Progenitor cell of endocrine pancreas (in vitro differentiated cells): ENCODE results near the gene LEMD2. TPM values are rescaled to one million over a fixed set of nuclear protein-coding genes. Genes with fewer than 3 reads are reported as not detected.

Source experiments
- DNase-seq: peaks from one replicate; pipeline ENCODE4 v3.0.0; 2021; ENCODE audit warnings: low spot score; ENCODE audit not compliant: unreplicated experiment
- H3K27ac Mint-ChIP-seq: 2 replicates; pipeline ENCODE4 v1.8.0; 2021; ENCODE audit warnings: mild to moderate bottlenecking, moderate library complexity, mixed read lengths
- H3K27me3 Mint-ChIP-seq: 2 replicates; pipeline ENCODE4 v1.8.0; 2021; ENCODE audit warnings: mixed read lengths
- H3K36me3 Mint-ChIP-seq: 2 replicates; pipeline ENCODE4 v1.8.0; 2022; ENCODE audit warnings: mixed read lengths; ENCODE audit not compliant: insufficient read depth
- H3K4me1 Mint-ChIP-seq: 2 replicates; pipeline ENCODE4 v1.8.0; 2021; ENCODE audit warnings: low read depth, mixed read lengths
- H3K4me3 Mint-ChIP-seq: 2 replicates; pipeline ENCODE4 v1.8.0; 2021; ENCODE audit warnings: low read depth, mild to moderate bottlenecking, moderate library complexity, mixed read lengths
- H3K9me3 Mint-ChIP-seq: 2 replicates; pipeline ENCODE4 v1.8.0; 2021; ENCODE audit warnings: low read depth, mixed read lengths
- total RNA-seq: library from RNA; stranded (reverse); gene quantifications from 2 replicates; pipeline ENCODE4 v1.2.1, GENCODE V29; 2021
- TF ChIP-seq, protein P1 (sequence below): fragments of 200-600 bp; sonication (generic); IDR thresholded peaks from one replicate; pipeline ENCODE4 v1.5.0; 2021; ENCODE audit warnings: antibody characterized with exemption, mild to moderate bottlenecking; ENCODE audit not compliant: unreplicated experiment

LEMD2 gene
- total RNA-seq, 1 donor from 2014 or later = 69.9 TPM

DNA sequence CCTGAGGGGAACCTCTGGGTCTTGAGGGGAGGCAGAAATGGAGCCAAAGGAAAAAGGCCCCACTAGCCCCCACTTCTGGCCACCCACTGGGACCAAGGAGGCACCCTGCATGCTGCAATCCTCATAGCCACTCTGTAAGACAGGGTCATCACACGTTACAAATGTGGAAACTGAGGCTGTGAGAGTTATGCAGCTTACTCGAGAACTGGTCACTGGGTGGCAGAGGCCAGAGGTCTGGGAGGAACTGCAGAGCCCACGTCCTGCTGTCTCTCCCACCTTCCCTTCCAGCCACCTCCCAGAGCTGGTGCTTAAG is 18.1 kb downstream of the LEMD2 start:
- Mint-ChIP-seq H3K36me3 (peaks cover 15% of the 10 kb centered on the region), H3K27ac (no peak overlapping the region), H3K27me3 (peaks cover 25% of the 10 kb centered on the region), H3K9me3 (no peaks in the 10 kb centered on the region), H3K4me1 (peaks cover 4% of the 10 kb centered on the region), H3K4me3 (no peak overlapping the region)
- TF ChIP-seq, protein P1, sequence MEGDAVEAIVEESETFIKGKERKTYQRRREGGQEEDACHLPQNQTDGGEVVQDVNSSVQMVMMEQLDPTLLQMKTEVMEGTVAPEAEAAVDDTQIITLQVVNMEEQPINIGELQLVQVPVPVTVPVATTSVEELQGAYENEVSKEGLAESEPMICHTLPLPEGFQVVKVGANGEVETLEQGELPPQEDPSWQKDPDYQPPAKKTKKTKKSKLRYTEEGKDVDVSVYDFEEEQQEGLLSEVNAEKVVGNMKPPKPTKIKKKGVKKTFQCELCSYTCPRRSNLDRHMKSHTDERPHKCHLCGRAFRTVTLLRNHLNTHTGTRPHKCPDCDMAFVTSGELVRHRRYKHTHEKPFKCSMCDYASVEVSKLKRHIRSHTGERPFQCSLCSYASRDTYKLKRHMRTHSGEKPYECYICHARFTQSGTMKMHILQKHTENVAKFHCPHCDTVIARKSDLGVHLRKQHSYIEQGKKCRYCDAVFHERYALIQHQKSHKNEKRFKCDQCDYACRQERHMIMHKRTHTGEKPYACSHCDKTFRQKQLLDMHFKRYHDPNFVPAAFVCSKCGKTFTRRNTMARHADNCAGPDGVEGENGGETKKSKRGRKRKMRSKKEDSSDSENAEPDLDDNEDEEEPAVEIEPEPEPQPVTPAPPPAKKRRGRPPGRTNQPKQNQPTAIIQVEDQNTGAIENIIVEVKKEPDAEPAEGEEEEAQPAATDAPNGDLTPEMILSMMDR = no peak
- DNase-seq = no peak

DNA sequence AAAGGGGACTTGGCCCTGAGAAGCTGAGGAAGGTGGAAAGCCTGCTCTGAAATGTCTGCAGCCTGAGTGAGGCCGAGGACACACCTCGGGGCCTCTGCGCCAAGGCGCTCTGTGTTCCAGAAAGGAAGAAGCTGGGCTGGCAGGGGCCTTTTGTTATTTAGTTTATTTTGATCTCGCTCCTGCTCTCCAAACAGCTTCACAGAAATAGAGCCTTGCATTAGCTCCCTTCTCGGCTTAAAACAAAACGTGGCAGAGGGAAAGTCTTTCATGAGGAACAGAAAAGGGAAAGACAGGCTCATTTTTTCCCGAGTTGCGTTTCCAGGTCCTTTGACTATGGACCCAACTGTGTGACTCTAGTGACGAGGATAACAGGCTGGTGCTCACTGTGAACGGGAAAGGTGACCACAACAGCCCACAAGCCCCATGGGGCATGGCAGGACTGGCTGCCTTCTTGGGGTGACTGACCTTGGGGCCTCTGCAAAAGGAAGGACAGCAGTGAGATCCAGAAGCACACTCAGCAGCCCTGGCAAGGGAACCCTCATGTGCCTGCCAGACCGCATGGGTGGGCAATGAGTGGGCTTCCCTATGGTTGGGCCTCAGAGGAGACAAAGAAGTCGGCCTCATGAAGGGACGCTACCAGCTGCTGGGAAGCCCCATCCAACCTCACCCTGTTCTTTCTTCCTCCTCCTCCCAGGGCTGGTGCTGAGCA is 18.7 kb downstream of the LEMD2 start:
- Mint-ChIP-seq H3K27ac (no peak overlapping the region), H3K4me1 (peaks cover 4% of the 10 kb centered on the region), H3K9me3 (no peaks in the 10 kb centered on the region), H3K27me3 (peaks cover 25% of the 10 kb centered on the region), H3K36me3 (peaks cover 12% of the 10 kb centered on the region), H3K4me3 (no peak overlapping the region)
- DNase-seq = no peak
- TF ChIP-seq, protein P1 = no peak

DNA sequence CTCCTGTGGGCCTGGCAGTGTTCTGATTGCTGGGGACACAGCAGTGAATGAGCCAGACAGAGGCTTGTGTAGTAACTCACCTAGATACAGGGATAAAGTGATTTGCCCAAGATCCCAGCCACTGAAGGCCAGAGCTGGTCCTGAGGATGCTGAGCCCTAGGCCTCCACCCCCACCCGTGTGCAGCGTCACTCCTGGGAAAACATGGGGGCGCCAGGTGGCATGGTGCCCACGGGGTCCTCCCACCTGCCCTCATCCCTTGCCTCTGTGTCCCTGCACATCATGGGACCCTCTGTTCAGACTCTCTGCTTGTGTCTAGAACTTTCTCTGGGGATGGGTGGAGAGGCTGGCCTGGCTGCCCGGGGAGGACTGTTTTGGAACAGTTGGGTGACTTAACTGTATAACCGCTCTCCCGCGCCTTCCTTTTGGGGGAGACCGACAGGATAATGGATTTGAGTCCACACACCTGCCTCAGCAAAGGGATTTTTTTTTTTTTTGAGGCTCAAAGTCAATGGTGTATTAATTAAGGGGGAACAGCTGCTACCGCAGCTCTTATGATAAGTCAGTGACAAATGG is 19.6 kb downstream of the LEMD2 start:
- Mint-ChIP-seq H3K27me3 (peaks cover 25% of the 10 kb centered on the region), H3K9me3 (no peaks in the 10 kb centered on the region), H3K4me1 (peaks cover 4% of the 10 kb centered on the region), H3K4me3 (no peak overlapping the region), H3K27ac (no peak overlapping the region), H3K36me3 (peaks cover 8% of the 10 kb centered on the region)
- TF ChIP-seq, protein P1 = no peak
- no peak for DNase-seq

DNA sequence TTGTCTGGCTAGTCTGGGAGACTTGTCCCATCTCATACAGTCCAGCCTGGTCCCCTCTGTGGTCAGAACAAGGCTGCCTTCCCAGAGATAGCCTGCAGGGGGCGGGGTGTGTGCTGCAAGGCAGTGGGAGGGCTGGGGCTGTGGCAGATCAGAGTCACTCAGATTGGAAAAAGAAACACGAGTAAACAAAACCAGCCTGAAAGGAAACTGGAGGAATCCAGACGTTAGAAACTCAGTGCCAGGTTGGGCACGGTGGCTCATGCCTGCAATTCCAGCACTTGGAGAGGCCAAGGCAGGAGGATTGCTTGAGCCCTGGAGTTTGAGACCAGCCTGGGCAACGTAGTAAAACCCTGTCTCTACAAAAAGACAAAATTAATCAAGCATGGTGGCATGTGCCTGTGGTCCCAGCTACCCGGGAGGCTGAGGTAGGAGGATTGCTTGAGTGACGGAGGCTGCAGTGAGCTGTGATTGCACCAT is 20.2 kb downstream of the LEMD2 start:
- H3K9me3 Mint-ChIP-seq = no peaks in the 10 kb centered on the region
- peaks cover 4% of the 10 kb centered on the region for H3K4me1 Mint-ChIP-seq
- no peak overlapping the region for H3K27ac Mint-ChIP-seq
- peaks cover 8% of the 10 kb centered on the region for H3K36me3 Mint-ChIP-seq
- peak; percentile 80 for DNase-seq
- H3K4me3 Mint-ChIP-seq = no peak overlapping the region
- TF ChIP-seq, protein P1 = peak; percentile 81
- H3K27me3 Mint-ChIP-seq = peaks cover 25% of the 10 kb centered on the region

DNA sequence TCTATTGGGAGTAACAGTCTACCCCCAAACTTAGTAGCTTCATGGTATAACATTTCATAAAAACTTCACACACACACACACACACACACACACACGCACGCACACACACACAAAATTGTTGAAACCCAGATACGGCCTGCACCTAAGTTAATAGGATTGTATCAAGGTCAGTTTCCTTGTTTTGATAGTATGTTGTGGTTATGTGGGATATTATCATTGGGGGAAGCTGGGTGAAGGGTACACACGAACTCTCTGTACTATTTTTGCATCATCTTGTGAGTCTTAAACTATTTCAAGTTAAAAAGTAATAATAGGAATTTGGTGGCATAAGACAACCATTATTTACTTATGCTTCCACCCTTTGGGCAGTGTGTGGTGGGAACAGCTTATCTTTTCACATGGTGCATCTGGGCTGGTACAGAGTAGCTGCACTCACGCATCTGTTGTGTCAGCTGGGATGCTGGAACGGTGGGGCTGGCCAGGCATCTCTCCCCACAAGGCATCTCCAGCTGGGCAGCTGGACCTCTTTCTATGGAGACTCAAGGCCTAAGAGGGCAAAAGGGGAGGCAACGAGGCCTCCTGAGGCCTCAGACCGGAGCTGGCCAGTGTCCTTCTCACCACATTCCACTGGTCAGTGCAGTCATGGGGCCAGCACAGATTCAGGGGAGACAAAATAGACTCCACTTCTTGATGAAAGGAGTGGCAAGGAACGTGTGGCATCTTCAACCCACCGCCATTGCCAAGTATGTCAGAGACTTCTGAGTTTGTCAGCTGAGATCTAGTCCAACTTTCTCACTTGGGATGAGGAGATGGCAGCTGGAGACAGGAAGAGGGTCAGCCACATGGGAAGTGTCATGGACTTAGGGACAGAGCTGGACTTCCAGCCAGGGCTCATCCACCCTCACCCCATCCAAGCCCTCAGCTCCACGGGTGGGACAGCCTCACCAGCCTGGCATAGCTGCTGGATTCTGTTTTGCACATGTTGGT is 21.7 kb downstream of the LEMD2 start:
- TF ChIP-seq, protein P1 = no peak
- Mint-ChIP-seq H3K9me3 (no peaks in the 10 kb centered on the region), H3K36me3 (no peaks in the 10 kb centered on the region), H3K4me3 (no peak overlapping the region), H3K27me3 (peaks cover 20% of the 10 kb centered on the region), H3K4me1 (peaks cover 4% of the 10 kb centered on the region), H3K27ac (no peak overlapping the region)
- DNase-seq = no peak
